HepG2 (cell line): ENCODE data around the gene LHX3.

Experiments used
- KLF16 ChIP-seq, 2 experiments: sonication (generic) in 1 of 2; formaldehyde crosslinking in 1 of 2; IDR thresholded peaks; 2 replicates each; pipeline versions ENCODE4 v1.6.1 to v1.8.0; 2016 to 2023; ENCODE audit warnings: missing genetic modification reagents in 2 of 2, missing compliant biosample characterization in 1 of 2
- TAF1 ChIP-seq: sonication (generic); formaldehyde crosslinking; IDR thresholded peaks from 2 replicates; pipeline ENCODE4 v1.4.0; 2020; ENCODE audit warnings: missing genetic modification reagents
- ZNF24 ChIP-seq: fragments of 450-650 bp; IDR thresholded peaks from 2 replicates; pipeline ENCODE4 v1.6.1; 2017; ENCODE audit warnings: antibody characterized with exemption, mild to moderate bottlenecking
- ZNF44 ChIP-seq: sonication (generic); formaldehyde crosslinking; IDR thresholded peaks from 2 replicates; pipeline ENCODE4 v1.5.1; 2020; ENCODE audit warnings: mild to moderate bottlenecking, missing genetic modification reagents
- TF ChIP-seq, protein P1 (sequence below): sonication (generic); formaldehyde crosslinking; conservative IDR thresholded peaks from 2 replicates; pipeline ENCODE4 v1.8.1; 2023; ENCODE audit warnings: missing genetic modification reagents

DNA sequence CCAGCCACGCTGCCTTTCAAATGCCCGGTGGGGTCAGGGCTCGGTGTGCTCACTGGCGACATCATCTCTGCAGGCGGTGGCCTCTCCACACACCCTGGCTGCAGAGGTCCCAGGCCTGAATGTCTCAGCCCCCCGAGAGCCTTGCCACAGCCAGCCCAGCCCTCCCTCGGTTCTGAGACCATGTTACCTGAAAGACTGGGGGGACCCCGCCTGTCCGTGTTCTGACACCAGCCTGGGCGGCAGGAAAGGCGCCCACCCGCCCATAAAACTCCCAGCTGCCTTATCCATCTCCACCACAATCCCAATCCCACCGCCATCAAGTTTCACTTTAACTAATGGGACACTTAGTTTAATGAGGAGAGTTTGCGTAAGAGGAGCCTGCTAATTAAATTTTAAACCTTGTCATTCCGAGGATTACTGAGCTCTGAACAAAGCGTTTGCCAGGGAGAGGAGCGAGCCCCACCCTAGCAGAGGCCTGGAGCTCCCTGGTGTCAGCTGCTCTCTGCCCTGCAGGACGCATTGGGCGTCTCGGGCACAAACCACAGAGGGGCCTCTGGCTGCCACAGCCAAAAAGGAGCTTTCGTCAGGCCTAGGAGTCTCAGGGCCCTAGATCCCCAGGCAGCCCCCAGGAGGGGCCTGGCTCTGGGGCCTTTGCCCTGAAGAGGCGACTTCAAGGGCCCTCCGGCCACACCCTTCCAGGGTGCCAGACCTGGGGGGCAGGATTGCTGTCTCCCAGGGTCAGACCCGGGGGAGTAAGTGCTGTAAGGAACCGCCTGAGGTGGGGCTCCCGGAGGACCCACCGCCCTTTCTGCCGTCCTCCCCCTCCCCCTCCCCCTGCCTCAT lies 15.3 kb downstream of the LHX3 start:
- TF ChIP-seq ZNF24 (no peak), ZNF44 (CRISPR knock-in tag) (no peak), KLF16 (CRISPR knock-in tag; IDR thresholded peaks at IDR 0.05) (no peak), TAF1 (no peak)
- TF ChIP-seq, protein P1, sequence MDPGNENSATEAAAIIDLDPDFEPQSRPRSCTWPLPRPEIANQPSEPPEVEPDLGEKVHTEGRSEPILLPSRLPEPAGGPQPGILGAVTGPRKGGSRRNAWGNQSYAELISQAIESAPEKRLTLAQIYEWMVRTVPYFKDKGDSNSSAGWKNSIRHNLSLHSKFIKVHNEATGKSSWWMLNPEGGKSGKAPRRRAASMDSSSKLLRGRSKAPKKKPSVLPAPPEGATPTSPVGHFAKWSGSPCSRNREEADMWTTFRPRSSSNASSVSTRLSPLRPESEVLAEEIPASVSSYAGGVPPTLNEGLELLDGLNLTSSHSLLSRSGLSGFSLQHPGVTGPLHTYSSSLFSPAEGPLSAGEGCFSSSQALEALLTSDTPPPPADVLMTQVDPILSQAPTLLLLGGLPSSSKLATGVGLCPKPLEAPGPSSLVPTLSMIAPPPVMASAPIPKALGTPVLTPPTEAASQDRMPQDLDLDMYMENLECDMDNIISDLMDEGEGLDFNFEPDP (CRISPR knock-in tag): no peak
